Prostate gland (tissue), 2 donors: ENCODE measurements around the gene GPD1L.

Experiments used
- POLR2A ChIP-seq: fragments of 450-650 bp; IDR thresholded peaks from one replicate; pipeline ENCODE4 v1.6.1; 2016; ENCODE audit warnings: antibody characterized with exemption, mild to moderate bottlenecking
- POLR2AphosphoS5 ChIP-seq: sonication (generic); formaldehyde crosslinking; IDR thresholded peaks from one replicate; pipeline ENCODE4 v1.6.1; 2017; ENCODE audit warnings: antibody characterized with exemption
- TF ChIP-seq, protein P1 (sequence below), 4 experiments: fragments of 200-600 bp in 2 of 4; fragments of 450-650 bp in 2 of 4; sonication (generic) in 2 of 4; IDR thresholded peaks; 1 replicate in 3 of 4; 2 replicates in 1 of 4; pipeline ENCODE4 v1.5.1; 2016 to 2019; ENCODE audit warnings: antibody characterized with exemption in 4 of 4, mild to moderate bottlenecking in 2 of 4, moderate library complexity in 2 of 4

GRCh38 chr3:32136703-32137102 is 30.3 kb downstream of the GPD1L start:
- TF ChIP-seq POLR2A, result no peak
- TF ChIP-seq, protein P1, sequence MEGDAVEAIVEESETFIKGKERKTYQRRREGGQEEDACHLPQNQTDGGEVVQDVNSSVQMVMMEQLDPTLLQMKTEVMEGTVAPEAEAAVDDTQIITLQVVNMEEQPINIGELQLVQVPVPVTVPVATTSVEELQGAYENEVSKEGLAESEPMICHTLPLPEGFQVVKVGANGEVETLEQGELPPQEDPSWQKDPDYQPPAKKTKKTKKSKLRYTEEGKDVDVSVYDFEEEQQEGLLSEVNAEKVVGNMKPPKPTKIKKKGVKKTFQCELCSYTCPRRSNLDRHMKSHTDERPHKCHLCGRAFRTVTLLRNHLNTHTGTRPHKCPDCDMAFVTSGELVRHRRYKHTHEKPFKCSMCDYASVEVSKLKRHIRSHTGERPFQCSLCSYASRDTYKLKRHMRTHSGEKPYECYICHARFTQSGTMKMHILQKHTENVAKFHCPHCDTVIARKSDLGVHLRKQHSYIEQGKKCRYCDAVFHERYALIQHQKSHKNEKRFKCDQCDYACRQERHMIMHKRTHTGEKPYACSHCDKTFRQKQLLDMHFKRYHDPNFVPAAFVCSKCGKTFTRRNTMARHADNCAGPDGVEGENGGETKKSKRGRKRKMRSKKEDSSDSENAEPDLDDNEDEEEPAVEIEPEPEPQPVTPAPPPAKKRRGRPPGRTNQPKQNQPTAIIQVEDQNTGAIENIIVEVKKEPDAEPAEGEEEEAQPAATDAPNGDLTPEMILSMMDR (IDR thresholded peaks at IDR 0.05), result no peak
- TF ChIP-seq POLR2AphosphoS5, result no peak
